GM12875 (cell line): ENCODE data around the gene SERINC3.

Experiments used
- H3K4me3 ChIP-seq: one replicate; pipeline ENCODE4 v1.5.1; 2011; ENCODE audit warnings: low read depth, low read length, control low read depth
- TF ChIP-seq, protein P1 (sequence below): IDR thresholded peaks from 2 replicates; pipeline ENCODE4 v1.5.1; 2011; ENCODE audit warnings: low read depth, mild to moderate bottlenecking, control low read depth, inconsistent platforms, low read length, moderate library complexity, borderline replicate concordance; ENCODE audit not compliant: insufficient read depth

The SERINC3 gene

DNA sequence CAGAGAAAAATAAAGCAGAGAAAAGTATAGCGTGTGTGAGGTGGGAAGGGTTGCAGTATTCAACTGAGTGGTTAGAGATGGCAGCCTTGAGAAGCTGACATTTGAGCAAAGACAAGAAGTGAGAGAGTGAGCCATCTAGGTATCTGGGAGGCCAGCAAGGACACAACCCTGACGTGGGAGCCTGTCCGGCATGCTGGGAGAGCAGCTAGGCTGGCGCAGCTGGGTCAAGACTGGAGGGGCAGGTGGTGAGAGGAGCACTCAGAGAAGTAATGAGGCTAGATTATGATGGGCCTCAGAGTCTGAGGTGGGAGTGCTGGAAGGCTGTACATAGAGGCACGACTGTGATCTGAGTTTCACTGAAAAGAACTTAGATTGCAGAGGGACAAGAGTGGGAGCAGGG, 33.3 kb downstream of the SERINC3 start:
- TF ChIP-seq, protein P1, sequence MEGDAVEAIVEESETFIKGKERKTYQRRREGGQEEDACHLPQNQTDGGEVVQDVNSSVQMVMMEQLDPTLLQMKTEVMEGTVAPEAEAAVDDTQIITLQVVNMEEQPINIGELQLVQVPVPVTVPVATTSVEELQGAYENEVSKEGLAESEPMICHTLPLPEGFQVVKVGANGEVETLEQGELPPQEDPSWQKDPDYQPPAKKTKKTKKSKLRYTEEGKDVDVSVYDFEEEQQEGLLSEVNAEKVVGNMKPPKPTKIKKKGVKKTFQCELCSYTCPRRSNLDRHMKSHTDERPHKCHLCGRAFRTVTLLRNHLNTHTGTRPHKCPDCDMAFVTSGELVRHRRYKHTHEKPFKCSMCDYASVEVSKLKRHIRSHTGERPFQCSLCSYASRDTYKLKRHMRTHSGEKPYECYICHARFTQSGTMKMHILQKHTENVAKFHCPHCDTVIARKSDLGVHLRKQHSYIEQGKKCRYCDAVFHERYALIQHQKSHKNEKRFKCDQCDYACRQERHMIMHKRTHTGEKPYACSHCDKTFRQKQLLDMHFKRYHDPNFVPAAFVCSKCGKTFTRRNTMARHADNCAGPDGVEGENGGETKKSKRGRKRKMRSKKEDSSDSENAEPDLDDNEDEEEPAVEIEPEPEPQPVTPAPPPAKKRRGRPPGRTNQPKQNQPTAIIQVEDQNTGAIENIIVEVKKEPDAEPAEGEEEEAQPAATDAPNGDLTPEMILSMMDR: no peak
- H3K4me3 ChIP-seq: no peak overlapping the region

DNA sequence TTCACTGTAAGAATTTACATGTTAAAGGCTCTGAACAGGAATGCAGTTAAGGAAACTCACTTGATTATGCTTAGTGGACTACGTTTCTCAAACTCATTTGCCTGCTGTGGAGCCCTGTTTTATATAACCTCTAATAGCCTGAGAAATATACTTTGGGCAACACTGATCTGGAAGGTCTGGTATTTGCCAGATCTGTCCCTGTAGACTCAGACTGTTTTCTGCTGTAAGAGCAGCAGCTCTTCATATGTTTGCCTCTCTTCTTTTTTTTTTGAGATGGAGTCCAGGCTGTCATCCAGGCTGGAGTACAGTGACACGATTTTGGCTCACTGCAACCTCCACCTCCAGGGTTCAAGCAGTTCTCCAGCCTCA, 36.1 kb downstream of the SERINC3 start:
- TF ChIP-seq, protein P1: no peak
- H3K4me3 ChIP-seq: no peak overlapping the region

DNA sequence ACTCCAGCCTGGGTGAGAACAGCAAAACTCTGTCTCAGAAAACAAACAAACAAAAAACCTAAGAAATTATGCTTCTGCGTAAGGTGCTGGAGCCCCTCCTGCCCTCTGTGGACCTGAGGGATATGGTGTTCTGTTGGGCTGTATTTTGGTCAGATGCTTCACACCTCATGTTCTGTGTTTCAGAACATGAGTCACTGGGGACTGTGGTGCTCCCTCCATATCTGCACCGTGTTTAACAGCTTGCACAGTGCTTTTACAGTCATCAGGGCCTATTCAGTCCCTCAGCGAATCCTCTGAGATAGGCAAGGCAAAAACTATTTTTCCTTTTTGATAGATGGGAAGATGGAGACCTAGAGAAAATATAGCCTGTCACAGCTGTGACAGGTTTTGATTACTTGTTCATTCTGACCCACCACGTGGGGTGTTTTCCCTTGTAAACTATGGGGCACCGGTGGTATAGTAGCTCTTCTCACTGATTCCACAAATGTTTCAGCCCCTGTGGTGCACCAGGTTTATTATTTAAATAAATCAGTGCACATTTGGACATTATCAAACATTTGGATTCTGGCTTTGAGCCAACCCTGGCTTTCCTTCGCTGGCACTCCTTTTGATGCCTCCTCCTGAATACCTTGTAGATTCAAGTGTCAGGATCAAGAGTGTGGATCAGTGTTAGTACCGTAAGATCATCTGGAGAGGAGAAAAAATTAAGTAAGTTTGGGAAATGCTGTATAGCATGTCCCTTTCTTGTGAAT, 36.6 kb downstream of the SERINC3 start:
- no peak overlapping the region for H3K4me3 ChIP-seq
- TF ChIP-seq, protein P1: no peak

DNA sequence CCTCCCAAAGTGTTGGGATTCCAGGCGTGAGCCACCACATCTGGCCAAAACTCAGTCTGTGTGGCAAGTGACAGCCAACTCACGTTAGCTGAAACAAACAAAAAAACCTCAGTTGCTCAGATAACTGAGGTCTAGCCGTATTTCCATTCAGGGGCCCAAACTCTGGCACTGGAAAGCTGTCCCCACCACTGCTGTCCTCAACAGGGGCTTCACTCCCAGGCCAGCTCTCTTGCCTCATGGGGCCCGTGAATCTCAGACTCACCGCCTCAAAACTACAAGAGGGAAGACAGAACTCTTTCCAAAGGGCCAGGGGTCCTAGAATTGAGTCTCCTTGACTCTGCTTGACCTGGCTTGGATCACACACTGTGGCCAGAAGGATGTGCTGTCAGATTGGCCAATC, 38.8 kb downstream of the SERINC3 start:
- TF ChIP-seq, protein P1: no peak
- H3K4me3 ChIP-seq: no peak overlapping the region

DNA sequence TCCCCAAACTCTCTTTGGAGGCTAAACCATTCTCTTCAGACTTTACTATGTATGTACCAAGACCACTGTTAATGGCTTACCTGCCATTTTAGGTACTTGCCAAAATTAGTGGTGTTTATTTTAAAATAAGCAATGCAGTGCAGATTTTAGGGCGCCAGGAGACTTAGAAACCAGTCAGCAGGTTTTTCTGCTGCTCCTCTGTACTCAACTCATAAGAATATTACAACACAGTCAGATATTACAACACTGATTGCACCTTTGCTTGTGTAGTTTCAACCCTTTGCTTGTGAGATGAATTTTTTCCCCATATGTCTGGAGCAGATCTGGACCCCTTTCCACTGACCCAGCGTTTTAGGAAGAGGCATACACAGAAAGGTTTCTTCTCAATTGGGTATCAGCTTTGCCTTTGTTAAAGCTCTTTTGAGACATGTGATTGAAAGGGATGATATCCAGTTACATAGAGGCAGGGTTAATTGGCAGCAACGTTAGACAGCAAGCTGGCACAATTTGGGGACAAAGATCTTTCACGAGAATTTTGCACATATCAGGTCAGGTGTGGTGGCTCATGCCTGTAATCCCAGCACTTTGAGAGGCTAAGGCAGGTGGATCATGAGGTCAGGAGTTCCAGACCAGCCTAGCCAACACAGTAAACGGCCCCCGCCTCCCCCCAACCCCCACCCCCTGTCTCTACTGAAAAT, 40.0 kb downstream of the SERINC3 start:
- TF ChIP-seq, protein P1: no peak

DNA sequence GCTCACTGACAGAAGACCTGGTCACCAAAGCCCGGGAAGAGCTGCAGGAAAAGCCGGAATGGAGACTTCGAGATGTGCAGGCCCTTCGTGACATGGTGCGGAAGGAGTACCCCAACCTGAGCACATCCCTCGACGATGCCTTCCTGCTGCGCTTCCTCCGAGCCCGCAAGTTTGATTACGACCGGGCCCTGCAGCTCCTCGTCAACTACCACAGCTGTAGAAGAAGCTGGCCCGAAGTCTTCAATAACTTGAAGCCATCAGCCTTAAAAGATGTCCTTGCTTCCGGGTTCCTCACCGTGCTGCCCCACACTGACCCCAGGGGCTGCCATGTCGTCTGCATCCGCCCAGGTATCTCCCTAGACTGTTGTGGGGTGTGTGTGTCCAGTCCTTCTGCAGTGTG, 41.8 kb downstream of the SERINC3 start:
- TF ChIP-seq, protein P1: no peak
- H3K4me3 ChIP-seq: no peak overlapping the region

More for the DNA sequence above, 40.0 kb downstream of the SERINC3 start:
- H3K4me3 ChIP-seq: no peak overlapping the region

DNA sequence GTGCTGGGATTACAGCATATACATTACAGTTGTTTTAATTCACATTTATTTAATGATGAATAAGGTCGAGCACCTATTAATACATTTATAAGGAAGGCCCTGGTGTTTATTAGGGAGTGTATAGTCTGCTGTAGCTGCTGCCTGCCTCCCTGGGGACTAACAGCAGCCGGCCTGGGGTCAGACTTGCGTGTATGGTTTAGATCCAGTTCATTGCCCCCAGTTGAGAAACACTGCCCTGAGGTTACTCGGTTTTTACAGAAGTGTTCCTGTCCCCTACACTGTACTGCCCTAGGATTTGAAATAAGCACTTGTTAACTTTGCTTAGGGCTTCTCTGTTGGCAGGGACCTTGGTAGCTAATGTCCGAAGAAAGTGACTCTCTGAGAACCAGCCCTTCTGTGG, 42.2 kb downstream of the SERINC3 start:
- TF ChIP-seq, protein P1: no peak
- no peak overlapping the region for H3K4me3 ChIP-seq
